ENCODE measurements around the gene UCHL1. TPM values are rescaled to one million over a fixed set of nuclear protein-coding genes. Genes with fewer than 3 reads are reported as not detected.

The UCHL1 gene
- total RNA-seq, 1 experiment from 2014 or later = 1.3 TPM

- intact Hi-C loops (cut with micrococcal nuclease) = no loop called here
- H3K4me3 Mint-ChIP-seq (ENCODE audit: unreplicated experiment) = no peak overlapping the region
- no TSS peak for BruUV-seq (replicated peaks)
- no peaks in the 10 kb centered on the region for H3K36me3 Mint-ChIP-seq (ENCODE audit: insufficient read depth, unreplicated experiment)
- ChIA-PET CTCF (interaction anchor here (0.6 kb wide), 1 partner anchor 260 kb away, joined by 3 read pairs; no protein-coding TSS in a partner anchor), POLR2A (interaction anchor here (1.4 kb wide), 1 partner anchor 12 kb away, joined by 3 read pairs; no protein-coding TSS in a partner anchor)
- H3K27ac Mint-ChIP-seq (ENCODE audit: low read depth, unreplicated experiment) = no peak overlapping the region
- no peaks in the 10 kb centered on the region for H3K27me3 Mint-ChIP-seq (ENCODE audit: insufficient read depth, unreplicated experiment)
- H3K9me3 Mint-ChIP-seq (ENCODE audit: unreplicated experiment) = no peaks in the 10 kb centered on the region
- DNase-seq (ENCODE audit: unreplicated experiment) = no peak
- H3K4me1 Mint-ChIP-seq (ENCODE audit: insufficient read depth, unreplicated experiment) = peaks cover 5% of the 10 kb centered on the region
- TF ChIP-seq CTCF (IDR thresholded peaks at IDR 0.05; ENCODE audit: unreplicated experiment) = no peak
Observed at GRCh38 chr4:41232856-41233255, 23.9 kb upstream of the UCHL1 start.

GRCh38 chr4:41236032-41236431 lies 20.7 kb upstream of the UCHL1 start:
- H3K27ac Mint-ChIP-seq (ENCODE audit: low read depth, unreplicated experiment) = no peak overlapping the region
- no peak for TF ChIP-seq CTCF (IDR thresholded peaks at IDR 0.05; ENCODE audit: unreplicated experiment)
- peaks cover 5% of the 10 kb centered on the region for H3K4me1 Mint-ChIP-seq (ENCODE audit: insufficient read depth, unreplicated experiment)
- DNase-seq (ENCODE audit: unreplicated experiment) = no peak
- no TSS peak for BruUV-seq (replicated peaks)
- no peaks in the 10 kb centered on the region for H3K36me3 Mint-ChIP-seq (ENCODE audit: insufficient read depth, unreplicated experiment)
- CTCF ChIA-PET = no interaction called here
- POLR2A ChIA-PET = no interaction called here
- intact Hi-C loops (cut with micrococcal nuclease) = no loop called here
- no peaks in the 10 kb centered on the region for H3K27me3 Mint-ChIP-seq (ENCODE audit: insufficient read depth, unreplicated experiment)
- peaks cover 6% of the 10 kb centered on the region for H3K9me3 Mint-ChIP-seq (ENCODE audit: unreplicated experiment)
- H3K4me3 Mint-ChIP-seq (ENCODE audit: unreplicated experiment) = no peak overlapping the region

- BruUV-seq (replicated peaks) = no TSS peak
- POLR2A ChIA-PET = no interaction called here
- DNase-seq (ENCODE audit: unreplicated experiment) = no peak
- no peaks in the 10 kb centered on the region for H3K27me3 Mint-ChIP-seq (ENCODE audit: insufficient read depth, unreplicated experiment)
- peaks cover 5% of the 10 kb centered on the region for H3K4me1 Mint-ChIP-seq (ENCODE audit: insufficient read depth, unreplicated experiment)
- no peaks in the 10 kb centered on the region for H3K36me3 Mint-ChIP-seq (ENCODE audit: insufficient read depth, unreplicated experiment)
- H3K9me3 Mint-ChIP-seq (ENCODE audit: unreplicated experiment) = peaks cover 6% of the 10 kb centered on the region
- no peak for TF ChIP-seq CTCF (IDR thresholded peaks at IDR 0.05; ENCODE audit: unreplicated experiment)
- H3K27ac Mint-ChIP-seq (ENCODE audit: low read depth, unreplicated experiment) = no peak overlapping the region
- no peak overlapping the region for H3K4me3 Mint-ChIP-seq (ENCODE audit: unreplicated experiment)
- CTCF ChIA-PET = no interaction called here
- intact Hi-C loops (cut with micrococcal nuclease) = no loop called here
Observed at GRCh38 chr4:41236508-41236907, 20.2 kb upstream of the UCHL1 start.

DNA sequence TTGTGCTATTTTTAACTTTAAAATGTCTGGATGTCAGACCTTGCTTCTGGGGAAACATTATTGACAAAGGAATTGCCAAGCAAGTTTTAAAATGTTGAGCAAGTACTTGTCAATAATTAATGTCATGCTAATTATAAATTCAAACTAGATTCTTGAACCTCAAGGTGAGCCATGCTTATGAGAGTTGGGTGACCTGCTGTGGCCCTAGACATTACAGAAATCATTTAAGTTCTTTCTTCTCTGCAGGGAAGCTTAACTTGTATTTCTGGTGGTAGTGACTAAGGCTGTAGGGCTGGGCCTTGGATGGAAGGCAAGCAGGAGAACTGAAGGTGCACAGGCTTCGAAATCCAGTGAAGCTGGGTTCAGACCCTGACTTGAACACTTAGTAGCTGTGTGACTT lies 14.8 kb upstream of the UCHL1 start:
- Mint-ChIP-seq H3K4me3 (ENCODE audit: unreplicated experiment) (no peak overlapping the region), H3K27ac (ENCODE audit: low read depth, unreplicated experiment) (no peak overlapping the region), H3K27me3 (ENCODE audit: insufficient read depth, unreplicated experiment) (peaks cover 13% of the 10 kb centered on the region), H3K36me3 (ENCODE audit: insufficient read depth, unreplicated experiment) (no peaks in the 10 kb centered on the region), H3K4me1 (ENCODE audit: insufficient read depth, unreplicated experiment) (no peaks in the 10 kb centered on the region), H3K9me3 (ENCODE audit: unreplicated experiment) (peaks cover 6% of the 10 kb centered on the region)
- intact Hi-C loops (cut with micrococcal nuclease) = no loop called here
- CTCF ChIA-PET = interaction anchor here (1.0 kb wide), 1 partner anchor 17 kb away, joined by 4 read pairs; no protein-coding TSS in a partner anchor
- no peak for DNase-seq (ENCODE audit: unreplicated experiment)
- POLR2A ChIA-PET = no interaction called here
- BruUV-seq (replicated peaks) = no TSS peak
- no peak for TF ChIP-seq CTCF (IDR thresholded peaks at IDR 0.05; ENCODE audit: unreplicated experiment)

Data from MCF 10A (cell line).